ENCODE measurements around the gene FGFRL1.

Gene FGFRL1

GRCh38 chr4:966266-967112 lies 44.9 kb upstream of the FGFRL1 start:
- TF ChIP-seq FOXP2 (optimal IDR thresholded peaks at IDR 0.05; ENCODE audit: control extremely low read depth, extremely low read length, insufficient read depth), result no peak
- no peak for TF ChIP-seq POLR2AphosphoS5 (IDR thresholded peaks at IDR 0.05; ENCODE audit: borderline replicate concordance, low read depth, low read length)
- TF ChIP-seq EZH2 (IDR thresholded peaks at IDR 0.05), result no peak
- Histone ChIP-seq H3K4me3 (no peak overlapping the region), H3K27ac (no peak overlapping the region), H3K9ac (ENCODE audit: insufficient read length) (no peak overlapping the region), H3K9me3 (ENCODE audit: low read depth, low read length) (no peaks in the 10 kb centered on the region), H3K36me3 (ENCODE audit: insufficient read depth, low read length) (no peaks in the 10 kb centered on the region)
- no peak for DNase-seq (ENCODE audit: low read depth, low spot score)

GRCh38 chr4:967113-968104 lies 44.0 kb upstream of the FGFRL1 start:
- no peak overlapping the region for H3K27ac ChIP-seq
- no peak for TF ChIP-seq EZH2 (IDR thresholded peaks at IDR 0.05)
- no peak for TF ChIP-seq POLR2AphosphoS5 (IDR thresholded peaks at IDR 0.05; ENCODE audit: borderline replicate concordance, low read depth, low read length)
- TF ChIP-seq FOXP2 (optimal IDR thresholded peaks at IDR 0.05; ENCODE audit: control extremely low read depth, extremely low read length, insufficient read depth), result no peak
- no peaks in the 10 kb centered on the region for H3K9me3 ChIP-seq (ENCODE audit: low read depth, low read length)
- no peak for DNase-seq (ENCODE audit: low read depth, low spot score)
- H3K9ac ChIP-seq (ENCODE audit: insufficient read length), result no peak overlapping the region
- H3K36me3 ChIP-seq (ENCODE audit: insufficient read depth, low read length), result no peaks in the 10 kb centered on the region
- no peak overlapping the region for H3K4me3 ChIP-seq

- Histone ChIP-seq H3K9ac (ENCODE audit: insufficient read length) (no peak overlapping the region), H3K9me3 (ENCODE audit: low read depth, low read length) (no peaks in the 10 kb centered on the region), H3K27ac (no peak overlapping the region), H3K36me3 (ENCODE audit: insufficient read depth, low read length) (no peaks in the 10 kb centered on the region), H3K4me3 (no peak overlapping the region)
- DNase-seq (ENCODE audit: low read depth, low spot score), result no peak
- no peak for TF ChIP-seq POLR2AphosphoS5 (IDR thresholded peaks at IDR 0.05; ENCODE audit: borderline replicate concordance, low read depth, low read length)
Measured at GRCh38 chr4:968221-968620, 43.2 kb upstream of the FGFRL1 start.

DNA sequence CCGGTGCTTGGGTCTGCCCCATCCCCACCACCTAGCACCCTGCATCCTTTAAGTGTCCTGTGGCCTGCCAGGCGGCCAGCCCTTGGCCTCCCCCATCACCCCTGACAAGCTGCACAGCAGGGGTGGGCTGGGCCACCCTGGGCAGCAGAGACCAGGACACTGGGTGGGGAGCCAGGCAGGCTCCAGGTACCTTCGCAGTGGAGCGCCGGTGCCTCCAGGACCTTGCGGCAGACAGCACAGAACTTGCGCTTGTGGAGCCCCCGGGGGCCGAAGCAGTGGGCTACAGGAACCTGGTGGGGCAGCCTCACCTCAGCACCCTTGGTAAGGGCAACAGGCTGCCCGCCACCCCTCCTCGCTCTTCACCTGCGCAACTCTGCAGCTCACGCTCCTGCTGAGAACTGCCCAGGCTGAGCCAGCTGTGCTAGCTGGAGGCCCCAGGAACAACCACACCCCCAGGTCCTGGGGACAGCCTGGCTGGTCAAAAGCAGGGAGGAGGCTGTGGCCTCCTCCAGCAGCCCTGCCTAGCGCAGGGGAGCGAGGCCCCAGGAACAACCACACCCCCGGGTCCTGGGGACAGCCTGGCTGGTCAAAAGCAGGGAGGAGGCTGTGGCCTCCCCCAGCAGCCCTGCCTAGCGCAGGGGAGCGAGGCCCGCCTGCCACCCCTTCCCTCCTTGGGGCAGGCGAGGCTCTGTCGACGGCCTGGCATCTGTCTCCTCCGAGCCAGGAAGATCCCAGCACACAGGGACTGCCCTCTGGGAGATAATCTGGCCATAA lies 42.6 kb upstream of the FGFRL1 start:
- DNase-seq (ENCODE audit: low read depth, low spot score), result no peak
- Histone ChIP-seq H3K27ac (no peak overlapping the region), H3K9me3 (ENCODE audit: low read depth, low read length) (no peaks in the 10 kb centered on the region), H3K4me3 (no peak overlapping the region), H3K36me3 (ENCODE audit: insufficient read depth, low read length) (no peaks in the 10 kb centered on the region), H3K9ac (ENCODE audit: insufficient read length) (no peak overlapping the region)
- no peak for TF ChIP-seq EZH2 (IDR thresholded peaks at IDR 0.05)
- TF ChIP-seq FOXP2 (optimal IDR thresholded peaks at IDR 0.05; ENCODE audit: control extremely low read depth, extremely low read length, insufficient read depth), result no peak
- TF ChIP-seq POLR2AphosphoS5 (IDR thresholded peaks at IDR 0.05; ENCODE audit: borderline replicate concordance, low read depth, low read length), result no peak

DNA sequence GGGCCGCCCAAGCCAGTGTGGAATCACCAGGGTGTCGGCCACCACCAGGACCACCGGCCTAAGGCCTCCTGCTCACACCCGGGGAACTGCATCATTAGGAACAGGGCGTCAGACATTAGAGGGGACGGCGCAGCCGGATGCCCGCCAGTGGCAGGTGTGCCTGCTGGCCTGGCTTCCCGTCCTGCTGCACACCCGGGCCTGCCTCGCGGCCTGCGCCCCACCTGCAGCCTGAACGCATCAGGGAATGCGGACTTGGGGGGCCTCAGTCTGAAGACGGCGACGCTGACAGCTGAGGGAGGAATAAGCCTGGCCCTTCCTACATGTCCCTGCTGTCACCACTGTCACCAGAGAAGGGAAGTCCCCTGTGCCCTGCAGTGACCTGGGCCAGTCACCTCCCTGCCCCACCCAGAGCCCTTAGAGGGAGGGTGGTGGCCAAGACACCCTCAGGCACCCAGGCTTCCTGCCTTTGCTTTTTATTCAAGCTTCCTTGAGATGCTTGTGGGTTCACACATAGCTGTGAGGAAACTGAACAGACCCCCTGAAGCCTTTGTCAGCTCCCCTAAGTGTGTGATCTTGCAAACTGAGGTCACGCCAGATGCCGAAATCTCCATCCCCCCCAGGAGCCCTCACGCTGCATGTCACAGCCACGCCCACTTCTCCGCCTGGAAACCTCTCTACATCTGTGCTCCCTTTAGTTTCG lies 41.2 kb upstream of the FGFRL1 start:
- TF ChIP-seq EZH2 (IDR thresholded peaks at IDR 0.05) (no peak), POLR2AphosphoS5 (IDR thresholded peaks at IDR 0.05; ENCODE audit: borderline replicate concordance, low read depth, low read length) (no peak), FOXP2 (optimal IDR thresholded peaks at IDR 0.05; ENCODE audit: control extremely low read depth, extremely low read length, insufficient read depth) (no peak)
- DNase-seq (ENCODE audit: low read depth, low spot score), result no peak
- no peak overlapping the region for H3K27ac ChIP-seq
- H3K9ac ChIP-seq (ENCODE audit: insufficient read length), result no peak overlapping the region
- no peaks in the 10 kb centered on the region for H3K9me3 ChIP-seq (ENCODE audit: low read depth, low read length)
- H3K4me3 ChIP-seq, result no peak overlapping the region
- no peaks in the 10 kb centered on the region for H3K36me3 ChIP-seq (ENCODE audit: insufficient read depth, low read length)

GRCh38 chr4:970854-971520 lies 40.4 kb upstream of the FGFRL1 start:
- Histone ChIP-seq H3K27ac (no peak overlapping the region), H3K36me3 (ENCODE audit: insufficient read depth, low read length) (no peaks in the 10 kb centered on the region), H3K9ac (ENCODE audit: insufficient read length) (no peak overlapping the region), H3K9me3 (ENCODE audit: low read depth, low read length) (no peaks in the 10 kb centered on the region), H3K4me3 (no peak overlapping the region)
- no peak for DNase-seq (ENCODE audit: low read depth, low spot score)
- no peak for TF ChIP-seq FOXP2 (optimal IDR thresholded peaks at IDR 0.05; ENCODE audit: control extremely low read depth, extremely low read length, insufficient read depth)
- no peak for TF ChIP-seq POLR2AphosphoS5 (IDR thresholded peaks at IDR 0.05; ENCODE audit: borderline replicate concordance, low read depth, low read length)
- TF ChIP-seq EZH2 (IDR thresholded peaks at IDR 0.05), result no peak

Data from SK-N-MC (cell line).